Activated naive CD4-positive, alpha-beta T cell (primary cell): ENCODE results near the gene CST5.
"Not testable (repeated sequence)": the region's sequence is repeated elsewhere in the genome, so short reads cannot be mapped to it uniquely, and the experiment has no call there.

Experiments used
- DNase-seq, 4 experiments: peaks; one replicate each; lab custom pipeline; 2025; lab: John Stamatoyannopoulos, UW

Gene CST5

DNA sequence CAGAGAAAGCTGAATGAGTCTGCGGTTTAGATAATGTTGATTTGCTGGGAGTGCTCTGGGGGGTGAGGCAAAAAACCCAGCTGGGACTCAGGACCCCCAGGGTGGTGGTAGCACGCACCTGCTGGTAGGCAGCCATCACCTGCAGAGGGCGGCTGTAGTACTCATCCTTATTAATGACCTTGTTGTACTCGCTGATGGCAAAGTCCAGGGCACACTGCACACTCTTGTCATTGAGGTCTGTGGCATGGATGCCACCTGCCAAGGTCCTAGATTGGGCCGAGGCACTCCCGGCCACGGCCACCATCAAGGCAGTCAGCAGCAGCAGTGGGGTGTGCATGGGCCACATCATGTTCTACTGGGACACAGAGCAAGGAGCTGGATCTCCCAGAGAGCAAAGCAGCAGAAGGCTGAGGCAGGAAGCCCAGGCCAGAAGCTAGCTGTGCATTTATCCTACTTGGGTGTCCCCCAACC is at the start of gene CST5:
CST5 (minus strand) TSS at position 421 of the 471 bp plus-strand sequence; CDS start at position 349, 72 bp downstream.
- DNase-seq = no peak

DNA sequence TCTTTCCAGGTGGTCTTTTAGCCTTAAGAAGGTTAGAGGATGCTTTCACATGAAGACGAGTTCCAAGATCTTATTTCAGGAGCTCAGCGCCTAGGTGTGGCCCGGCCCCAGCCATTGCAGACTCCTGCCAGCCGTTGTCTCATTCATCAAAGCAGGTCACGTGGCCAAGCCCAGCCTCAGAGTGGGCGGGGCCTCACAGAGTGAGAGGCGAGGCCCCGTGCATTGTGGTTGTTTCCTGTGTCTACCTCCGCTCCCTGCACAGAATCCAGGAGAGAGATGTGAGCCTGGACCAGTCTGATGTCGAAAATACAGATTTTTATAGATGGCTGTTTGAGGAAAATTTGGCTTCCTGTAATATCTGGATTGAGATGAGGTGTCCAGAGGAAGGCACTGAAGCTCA is 49.2 kb upstream of the CST5 start:
- peak in 2 of 4 experiments; percentile 7 to 19 for DNase-seq

- no peak for DNase-seq
Measured at GRCh38 chr20:23928353-23928752, 48.8 kb upstream of the CST5 start.

DNA sequence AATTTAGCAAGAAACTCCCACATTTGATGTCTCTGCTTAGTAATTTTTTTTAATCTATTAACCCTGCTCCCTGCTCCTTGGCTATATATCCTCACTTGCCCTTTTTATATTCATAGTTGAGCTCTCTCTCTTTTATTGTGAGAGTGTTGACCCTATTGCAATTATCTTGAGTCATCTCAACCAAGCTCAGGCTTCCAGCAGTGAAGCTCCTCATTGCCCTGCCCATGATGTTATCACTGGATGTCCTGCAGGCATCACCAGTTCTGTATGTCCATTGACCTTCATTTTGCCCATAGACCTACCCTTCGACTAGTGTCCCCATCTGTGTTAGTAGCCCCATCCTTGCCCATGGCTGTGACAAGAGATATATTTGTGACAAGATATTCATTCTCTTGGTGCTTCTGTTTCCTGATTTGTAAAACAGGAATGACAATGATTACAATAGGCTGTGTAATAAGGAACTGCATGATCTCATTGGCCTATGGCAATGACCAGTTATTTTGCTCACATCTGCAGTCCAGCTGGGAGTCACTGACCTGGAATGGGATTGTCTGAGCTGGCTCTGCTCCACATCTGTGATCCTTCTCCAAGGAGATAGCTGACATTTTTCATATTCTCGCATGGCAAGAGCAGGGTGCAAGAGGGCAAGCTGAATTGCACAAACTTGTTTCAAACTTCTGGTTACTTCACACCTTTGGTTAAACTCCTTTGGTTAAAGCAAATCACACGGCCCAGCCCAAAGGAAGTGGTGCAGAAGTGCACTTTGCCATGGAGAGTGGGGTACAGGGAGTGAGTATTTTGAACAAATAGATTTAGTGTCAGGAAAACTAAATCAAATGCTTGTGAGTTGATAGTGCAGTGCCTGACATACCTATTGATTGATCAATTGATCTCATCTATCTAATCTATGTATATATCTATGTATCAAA is 47.7 kb upstream of the CST5 start:
- no peak for DNase-seq

- no peak for DNase-seq
Measured at GRCh38 chr20:23926526-23926880, 47.0 kb upstream of the CST5 start.

DNA sequence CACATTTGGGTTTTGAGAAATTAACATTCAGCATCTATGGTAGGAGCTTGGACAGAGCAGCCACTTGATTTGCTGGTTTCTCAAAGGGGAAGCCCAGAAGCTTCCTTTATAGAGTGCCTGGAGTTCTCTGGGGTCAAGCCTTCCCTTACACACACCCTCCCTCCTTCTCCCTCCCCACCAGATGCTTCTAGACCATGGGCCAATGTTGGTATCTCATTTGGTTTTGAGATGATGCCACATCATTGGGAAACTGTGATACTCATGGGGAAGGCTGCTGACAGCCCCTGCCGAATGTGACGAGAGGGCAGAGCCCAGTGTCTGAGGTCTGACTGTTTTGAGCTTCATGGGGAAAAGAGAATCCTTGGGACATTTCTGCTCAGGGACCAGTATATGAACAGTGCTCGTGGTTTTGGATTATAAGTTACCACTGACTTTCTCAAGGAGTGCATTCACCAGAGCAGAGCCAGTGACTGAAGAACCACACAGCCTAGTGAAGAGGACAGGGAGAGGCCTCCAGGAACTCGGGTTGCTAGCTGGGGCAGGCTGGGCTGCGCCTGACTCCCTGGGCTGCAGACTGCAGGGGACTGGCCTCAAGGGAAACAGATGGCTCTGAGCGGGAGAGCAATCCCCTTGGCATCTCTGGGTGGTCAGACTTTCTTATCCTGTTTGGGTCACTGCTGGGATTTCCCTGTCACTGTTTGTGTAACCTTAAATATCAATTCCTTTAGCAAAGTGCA is 46.4 kb upstream of the CST5 start:
- DNase-seq = no peak

- no peak for DNase-seq
Measured at GRCh38 chr20:23924751-23925150, 45.2 kb upstream of the CST5 start.

DNA sequence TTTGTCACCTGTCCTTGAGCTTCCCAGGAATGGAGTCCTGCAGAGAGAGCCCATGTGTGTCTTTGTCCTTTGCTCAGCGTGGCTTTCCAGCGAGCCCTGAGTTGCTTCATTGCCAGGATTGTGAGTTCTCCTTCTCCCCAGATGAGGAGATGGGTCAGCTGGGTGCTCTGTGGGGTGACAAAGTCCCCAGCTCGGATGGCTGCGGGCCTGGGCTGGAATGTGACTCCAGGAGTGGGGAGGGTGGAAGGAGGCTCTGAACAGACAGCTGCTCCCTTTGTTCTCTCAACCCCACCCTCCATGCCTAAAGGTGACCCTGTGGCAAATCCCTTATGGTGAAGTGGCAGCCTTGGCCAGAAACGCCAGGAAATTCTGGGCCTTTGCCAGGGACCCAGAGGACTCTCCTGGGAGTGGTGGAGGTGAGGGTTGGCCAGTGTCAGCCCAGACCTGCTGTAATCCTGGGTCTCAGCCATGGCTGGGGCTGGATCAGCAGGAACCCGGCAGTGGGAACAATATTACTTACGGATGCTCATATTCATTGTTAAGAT is 44.4 kb upstream of the CST5 start:
- DNase-seq = no peak

DNA sequence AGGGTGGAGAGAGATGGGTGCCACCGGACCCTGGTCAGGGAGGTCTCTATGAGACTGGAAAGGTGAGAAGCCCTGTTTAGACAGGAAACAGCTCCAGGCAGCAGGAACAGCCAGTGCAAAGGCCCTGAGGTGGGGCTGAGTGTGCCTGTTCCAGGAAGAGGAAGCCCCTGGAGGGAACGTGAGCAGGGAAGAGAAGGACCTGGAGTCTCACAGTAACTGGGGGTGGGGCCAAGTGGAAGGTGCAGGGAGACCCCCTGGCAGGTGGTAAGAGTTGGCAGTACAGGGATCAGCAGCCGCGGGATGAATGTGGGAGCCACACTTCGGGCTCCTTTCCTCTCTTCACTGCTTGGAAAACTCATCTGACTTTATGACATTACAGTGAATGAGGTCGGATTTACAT is 43.8 kb upstream of the CST5 start:
- DNase-seq = no peak

- no peak for DNase-seq
Measured at GRCh38 chr20:23920408-23921325, 41.1 kb upstream of the CST5 start.

- no peak for DNase-seq
Measured at GRCh38 chr20:23918896-23919295, 39.3 kb upstream of the CST5 start.

DNA sequence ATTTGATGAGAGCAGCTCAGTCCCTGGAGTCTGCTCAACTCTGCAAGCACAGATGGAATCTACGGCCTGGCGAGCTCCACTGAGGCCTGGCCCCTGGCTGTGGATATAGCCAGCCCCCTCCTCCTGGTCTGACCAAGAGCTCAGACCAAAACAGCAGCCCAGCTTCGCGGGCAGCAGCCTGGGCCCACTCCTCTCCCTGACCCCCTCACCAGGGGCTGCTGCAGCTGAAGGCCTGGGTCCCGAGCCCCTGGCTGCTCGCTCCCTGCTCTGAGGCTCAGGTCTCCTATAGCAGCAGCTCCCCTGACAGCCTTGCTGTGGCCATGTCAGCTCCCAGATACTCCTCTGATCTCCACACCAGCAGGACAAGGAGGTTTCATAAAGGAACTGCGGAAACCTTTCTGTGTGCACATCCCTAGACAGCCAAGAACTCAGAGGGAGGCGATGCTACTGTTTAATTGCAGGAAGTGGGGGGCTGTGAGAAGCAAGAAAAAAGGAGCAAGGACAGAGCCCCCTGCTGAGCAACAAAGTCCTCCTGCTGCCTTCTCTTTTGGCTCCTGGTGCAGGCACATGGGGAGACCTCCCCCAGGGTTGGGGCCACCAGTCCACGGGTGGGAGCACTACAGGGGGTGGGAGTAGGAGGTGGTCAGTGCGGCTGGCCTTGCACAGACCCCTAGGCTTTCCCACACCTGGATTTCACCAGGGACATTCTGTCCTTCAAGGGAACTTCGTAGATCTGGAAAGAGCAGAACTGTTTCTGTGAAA is 38.7 kb upstream of the CST5 start:
- DNase-seq = no peak

- DNase-seq = no peak
Measured at GRCh38 chr20:23917024-23917725, 37.6 kb upstream of the CST5 start.

DNA sequence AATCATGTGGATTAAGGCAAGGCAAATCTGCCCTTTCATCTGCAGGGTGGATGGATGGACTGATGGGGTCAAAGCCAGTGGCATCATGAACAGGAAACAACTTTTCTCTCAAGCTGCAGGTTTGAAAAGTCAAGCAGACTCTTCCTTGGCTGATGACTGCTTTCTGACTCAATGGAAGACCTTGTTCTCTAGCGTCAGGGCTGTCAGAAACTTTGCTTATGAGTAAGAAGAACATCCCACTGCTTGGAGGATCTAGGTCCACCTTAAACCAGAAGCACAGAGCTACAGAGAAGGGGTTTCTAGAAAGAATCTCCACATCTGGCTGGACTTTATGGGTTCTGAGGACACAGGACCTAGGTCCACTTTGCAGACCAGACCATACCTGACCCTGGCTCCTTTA is 36.3 kb upstream of the CST5 start:
- DNase-seq = no peak

DNA sequence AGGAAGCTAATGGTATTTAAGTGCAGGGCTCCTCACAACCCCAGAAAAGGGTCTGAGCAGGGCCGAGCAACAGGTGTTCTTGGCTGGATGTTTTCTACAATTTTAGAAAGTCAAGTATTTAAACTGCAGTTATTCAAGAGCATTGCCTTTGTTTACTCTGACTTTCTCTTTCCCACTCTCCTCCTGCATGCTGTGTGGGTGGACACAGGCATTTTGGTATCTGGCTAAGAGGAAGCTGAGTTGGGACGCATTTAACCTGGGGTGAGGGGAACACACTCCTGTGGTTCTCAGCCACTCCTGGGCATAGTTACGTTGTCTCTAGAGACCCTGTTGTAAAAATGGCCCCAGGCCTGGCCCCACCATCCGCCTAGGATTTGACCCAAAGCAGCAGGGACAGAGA is 34.9 kb upstream of the CST5 start:
- DNase-seq = not testable (repeated sequence)

DNA sequence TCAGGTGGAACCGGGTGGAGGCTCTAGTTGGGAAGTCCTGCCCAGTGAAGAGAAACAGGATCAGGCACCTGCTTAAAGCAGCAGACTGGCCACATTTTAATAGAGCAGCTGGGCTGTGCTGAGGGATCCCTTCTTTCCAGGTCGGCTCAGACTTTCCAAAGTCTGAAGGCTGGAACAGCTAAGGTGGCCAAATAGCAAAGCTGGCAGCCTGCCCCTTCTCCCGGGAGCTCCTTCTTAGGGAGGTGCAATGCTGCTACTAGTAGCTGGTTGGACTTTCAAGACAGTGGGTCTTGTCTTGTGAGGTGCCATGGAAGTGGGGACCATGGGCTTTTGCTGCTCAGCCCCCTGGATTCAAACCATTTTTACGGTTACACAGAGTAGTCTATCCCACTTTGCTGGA is 30.7 kb upstream of the CST5 start:
- no peak for DNase-seq

GRCh38 chr20:23909390-23909789 is 29.8 kb upstream of the CST5 start:
- no peak for DNase-seq

DNA sequence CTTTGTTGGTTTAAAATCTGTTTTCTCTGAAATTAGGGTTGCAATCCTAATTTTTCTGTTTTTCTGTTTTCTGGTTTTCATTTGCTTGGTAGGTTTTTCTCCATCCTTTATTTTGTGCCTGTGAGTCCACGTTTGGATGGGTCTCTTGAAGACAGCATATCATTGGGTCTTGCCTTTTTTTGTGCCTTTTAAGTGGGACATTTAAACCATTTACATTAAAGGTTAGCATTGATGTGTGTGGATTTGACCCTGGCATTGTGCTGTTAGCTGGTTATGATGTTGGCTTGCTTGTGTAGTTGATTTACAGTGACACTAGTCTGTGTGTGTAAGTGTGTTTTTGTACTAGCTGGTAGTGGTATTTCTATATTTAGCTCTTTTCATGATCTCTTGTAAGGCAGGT is 28.0 kb upstream of the CST5 start:
- DNase-seq = no peak

DNA sequence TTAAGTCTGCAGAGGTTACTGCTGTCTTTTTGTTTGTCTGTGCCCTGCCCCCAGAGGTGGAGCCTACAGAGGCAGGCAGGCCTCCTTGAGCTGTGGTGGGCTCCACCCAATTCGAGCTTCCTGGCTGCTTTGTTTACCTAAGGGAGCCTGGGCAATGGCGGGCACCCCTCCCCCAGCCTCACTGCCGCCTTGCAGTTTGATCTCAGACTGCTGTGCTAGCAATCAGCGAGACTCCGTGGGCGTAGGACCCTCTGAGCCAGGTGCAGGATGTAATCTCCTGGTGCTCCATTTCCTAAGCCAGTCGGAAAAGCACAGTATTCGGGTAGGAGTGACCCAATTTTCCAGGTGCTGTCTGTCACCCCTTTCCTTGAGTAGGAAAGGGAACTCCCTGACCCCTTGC is 22.8 kb upstream of the CST5 start:
- peak in 1 of 4 experiments; percentile 13 for DNase-seq

DNA sequence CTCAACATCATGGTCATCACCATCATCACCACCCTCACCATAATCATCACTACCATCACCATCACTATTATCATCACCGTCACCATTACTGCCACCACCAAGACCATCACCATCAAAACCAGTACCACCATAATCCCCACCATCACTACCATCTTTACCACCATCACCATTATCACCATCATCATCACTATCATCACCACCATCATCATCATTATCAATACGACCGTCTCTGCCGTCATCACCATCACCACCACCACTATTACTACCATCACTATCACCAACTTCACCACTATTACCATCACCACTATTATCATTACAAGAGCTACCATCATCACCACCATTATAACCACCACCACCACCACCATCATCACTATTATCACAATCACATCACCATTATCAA is 11.3 kb upstream of the CST5 start:
- DNase-seq = not testable (repeated sequence)
